ENCODE measurements around the gene GREM2. TPM values are rescaled to one million over a fixed set of nuclear protein-coding genes. Genes with fewer than 3 reads are reported as not detected.

GREM2 gene
- total and polyA plus RNA-seq, 2 donors (not counting 3 experiments of a cell fraction or from before 2014, with no cell fraction given): not detected

- no peak overlapping the region for H2AFZ ChIP-seq (ENCODE audit: low read depth, low read length)
- no peaks in the 10 kb centered on the region for H3K9me1 ChIP-seq (replicated peaks; ENCODE audit: control insufficient read depth, extremely low read depth, insufficient read depth, low read length)
- no peaks in the 10 kb centered on the region for H3K4me1 ChIP-seq (ENCODE audit: control insufficient read depth, extremely low read depth, insufficient read depth, low read length)
Measured at GRCh38 chr1:240572328-240572727, 39.6 kb downstream of the GREM2 start.

More at GRCh38 chr1:240572328-240572727, 39.6 kb downstream of the GREM2 start:
- Histone ChIP-seq H3K27ac (ENCODE audit: insufficient read depth, low read depth, low read length) (no peak overlapping the region), H3K9ac (replicated peaks; ENCODE audit: extremely low read depth, insufficient read depth, low read length) (no peak overlapping the region), H4K20me1 (replicated peaks; ENCODE audit: control insufficient read depth, extremely low read depth, insufficient read depth, low read length) (no peaks in the 10 kb centered on the region), H3K27me3 (ENCODE audit: control insufficient read depth in 2 of 2, insufficient read depth in 2 of 2, low read length in 2 of 2) (no peaks in the 10 kb centered on the region), H3K36me3 (ENCODE audit: control insufficient read depth in 2 of 2, extremely low read depth in 1 of 2, insufficient read depth in 2 of 2, low read length in 2 of 2) (no peaks in the 10 kb centered on the region), H3K4me3 (replicated peaks in 1 of 3; ENCODE audit: insufficient read depth in 1 of 3, low read depth in 1 of 3, low read length in 3 of 3) (no peak overlapping the region), H3K9me3 (replicated peaks; ENCODE audit: control insufficient read depth, insufficient read depth, low read length) (no peaks in the 10 kb centered on the region), H3K79me2 (ENCODE audit: control insufficient read depth, insufficient read depth, low read length) (no peaks in the 10 kb centered on the region), H3K4me2 (ENCODE audit: insufficient read depth, low read length) (no peak overlapping the region)
- POLR2A ChIA-PET: no interaction called here
- BruUV-seq (replicated peaks): no TSS peak
- CTCF ChIA-PET: no interaction called here
- dilution Hi-C loops (cut with MboI; ENCODE audit: extremely low pct_ligation_motif_present, low sequenced_read_pairs) (no loop called here), intact Hi-C loops (cut with micrococcal nuclease) (no loop called here)
- no peak for DNase-seq (ENCODE audit: low read depth, low spot score)
- TF ChIP-seq POLR2AphosphoS5 (IDR thresholded peaks at IDR 0.05; ENCODE audit: insufficient read depth, low read depth, low read length): no peak
- no peak for TF ChIP-seq CTCF (IDR thresholded peaks at IDR 0.05; ENCODE audit: extremely low read depth in 1 of 2, insufficient read depth in 1 of 2, low read depth in 1 of 2, low read length in 2 of 2)
- TF ChIP-seq MYC (IDR thresholded peaks at IDR 0.05; ENCODE audit: low read depth, low read length): no peak
- no peak for TF ChIP-seq MAX (IDR thresholded peaks at IDR 0.05; ENCODE audit: insufficient read depth, insufficient read length)
- no peak for TF ChIP-seq FOS (IDR thresholded peaks at IDR 0.05; ENCODE audit: borderline replicate concordance, insufficient read depth, low read length)
- TF ChIP-seq POLR2A (IDR thresholded peaks at IDR 0.05; ENCODE audit: low read depth, low read length): no peak
- TF ChIP-seq EZH2 (IDR thresholded peaks at IDR 0.05; ENCODE audit: borderline replicate concordance, low read depth, low read length, severe bottlenecking): no peak
- TF ChIP-seq GATA2 (IDR thresholded peaks at IDR 0.05; ENCODE audit: insufficient read depth, insufficient read length, low read depth, low read length): no peak
- no peak for TF ChIP-seq JUN (IDR thresholded peaks at IDR 0.05; ENCODE audit: borderline replicate concordance, insufficient read depth, insufficient read length, low read depth)
- FAIRE-seq: no peak
